HG03571 (cell line): ENCODE measurements around the gene ADARB1.
A peak's percentile ranks its signal among the peaks of the same experiment; 100 is the strongest.

Experiments
- ATAC-seq: cut with Tn5 transposase; IDR thresholded peaks from one replicate; pipeline ENCODE4 v1.9.1; 2021; ENCODE audit not compliant: unreplicated experiment

Gene ADARB1

GRCh38 chr21:45091550-45092322 is 17.4 kb downstream of the ADARB1 start:
- ATAC-seq, result no peak

- no peak for ATAC-seq
Observed at GRCh38 chr21:45093035-45093532, 18.7 kb downstream of the ADARB1 start.

- ATAC-seq, result no peak
Observed at GRCh38 chr21:45094412-45094811, 20.0 kb downstream of the ADARB1 start.

GRCh38 chr21:45095505-45095904 is 21.1 kb downstream of the ADARB1 start:
- ATAC-seq, result no peak

GRCh38 chr21:45096217-45096616 is 21.8 kb downstream of the ADARB1 start:
- ATAC-seq, result no peak

GRCh38 chr21:45097827-45098387 is 23.5 kb downstream of the ADARB1 start:
- ATAC-seq, result no peak

GRCh38 chr21:45098867-45099266 is 24.5 kb downstream of the ADARB1 start:
- ATAC-seq, result no peak

DNA sequence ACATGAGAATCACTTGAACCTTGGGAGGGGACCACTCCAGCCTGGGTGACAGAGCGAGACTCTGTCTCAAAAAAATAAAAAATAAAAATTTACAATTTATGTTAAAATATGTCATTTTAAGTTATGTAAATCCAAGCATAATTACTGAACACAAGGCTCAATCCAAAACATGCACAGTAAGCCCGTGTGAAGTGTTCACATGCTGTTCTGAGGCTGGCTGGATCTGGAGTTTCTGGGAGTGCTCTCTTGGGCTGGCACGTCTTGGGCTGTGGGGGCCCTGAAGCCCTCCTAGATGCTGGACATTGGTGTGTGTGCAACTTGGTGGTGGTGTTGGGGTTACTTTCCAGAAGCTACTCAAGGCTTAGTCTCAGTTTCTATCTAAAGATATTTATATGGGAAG is 25.2 kb downstream of the ADARB1 start:
- no peak for ATAC-seq

- ATAC-seq, result no peak
Observed at GRCh38 chr21:45100866-45101265, 26.5 kb downstream of the ADARB1 start.

DNA sequence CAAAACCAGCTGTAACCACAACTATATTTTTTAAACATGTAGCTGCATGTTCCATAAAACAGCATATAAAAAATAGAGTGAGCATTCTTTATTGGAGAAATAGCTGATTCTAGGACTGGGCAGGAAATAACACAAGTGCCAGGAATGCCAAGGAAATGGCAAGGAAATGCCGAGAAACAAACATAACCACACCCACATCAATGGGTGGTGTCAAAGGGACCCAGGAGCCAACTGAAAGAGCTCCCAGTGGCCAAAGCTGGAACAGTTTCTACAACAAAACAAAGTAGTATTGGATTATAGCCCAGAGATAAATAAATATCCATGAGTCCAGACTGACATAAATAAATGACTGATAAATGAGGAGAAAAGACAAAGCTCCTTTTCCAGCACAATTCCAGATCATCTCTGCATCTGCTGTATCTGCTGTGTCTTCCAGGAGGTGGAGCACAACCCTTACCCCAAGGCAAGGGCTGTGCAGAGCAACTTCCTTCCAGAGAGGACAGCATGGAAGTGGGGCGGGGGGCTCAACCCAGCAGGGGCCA is 28.1 kb downstream of the ADARB1 start:
- no peak for ATAC-seq

- no peak for ATAC-seq
Observed at GRCh38 chr21:45103971-45104520, 29.7 kb downstream of the ADARB1 start.

- ATAC-seq, result no peak
Observed at GRCh38 chr21:45104560-45104959, 30.2 kb downstream of the ADARB1 start.

DNA sequence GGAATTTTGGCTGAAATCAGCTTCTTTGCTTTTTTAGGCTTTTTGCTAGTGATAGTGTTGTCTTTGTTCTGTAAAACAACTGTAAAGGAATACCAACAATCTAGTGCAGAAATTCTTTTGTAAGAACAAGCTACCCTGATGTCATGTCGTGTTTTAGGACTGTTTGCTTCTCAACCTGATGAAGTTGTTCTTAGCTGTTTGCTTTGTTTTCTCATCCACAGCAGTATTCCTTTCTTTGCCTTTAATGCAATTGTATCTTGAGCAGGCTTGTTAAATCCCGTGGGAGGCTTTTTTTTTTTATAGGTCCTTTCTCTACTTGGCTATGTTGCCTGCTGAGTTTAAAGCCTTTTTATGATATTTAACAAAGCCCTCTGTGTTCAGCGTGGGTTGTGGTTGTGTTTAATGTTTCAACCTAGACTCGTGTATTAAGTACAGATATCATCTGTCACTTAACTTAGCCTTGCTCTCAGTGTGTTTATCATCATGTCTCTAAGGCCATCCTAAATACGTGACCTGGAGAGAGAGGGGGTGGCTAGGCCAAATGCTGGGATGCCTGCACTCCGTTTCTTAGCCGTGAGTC is 31.6 kb downstream of the ADARB1 start:
- no peak for ATAC-seq

DNA sequence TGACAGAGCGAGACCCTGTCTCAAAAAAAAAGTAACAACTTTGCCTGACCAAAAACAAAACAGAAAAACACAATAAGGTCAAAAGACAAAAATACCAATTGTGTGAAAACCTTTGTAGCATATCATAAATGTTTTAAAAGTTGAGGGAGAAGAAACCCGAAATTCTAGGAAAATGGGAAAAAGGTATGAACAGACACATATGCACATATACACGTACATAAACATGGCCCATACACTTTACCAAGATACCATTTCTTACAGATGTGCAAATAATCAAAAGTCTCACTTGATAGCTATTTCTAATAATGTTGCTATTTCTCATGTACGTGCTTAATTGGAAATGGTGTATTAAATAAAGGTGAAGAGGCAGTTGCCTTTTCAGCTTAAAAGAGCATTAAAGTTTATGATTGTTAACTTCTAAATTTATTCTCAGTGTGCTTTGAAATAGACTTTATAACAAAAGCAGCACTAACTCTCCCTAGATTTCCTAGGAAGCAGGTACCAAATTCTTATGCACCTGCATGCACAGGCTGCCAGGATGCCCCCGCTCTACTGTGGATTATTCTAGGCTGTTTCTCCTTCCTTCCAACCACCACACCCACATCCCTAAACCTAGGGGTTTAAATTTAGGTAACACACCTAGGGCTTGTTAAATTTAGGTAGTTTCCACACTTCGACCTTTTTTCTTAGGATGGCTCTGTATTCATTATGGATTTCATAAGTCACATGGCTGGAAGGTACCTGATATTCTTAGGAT is 33.8 kb downstream of the ADARB1 start:
- ATAC-seq, result no peak

DNA sequence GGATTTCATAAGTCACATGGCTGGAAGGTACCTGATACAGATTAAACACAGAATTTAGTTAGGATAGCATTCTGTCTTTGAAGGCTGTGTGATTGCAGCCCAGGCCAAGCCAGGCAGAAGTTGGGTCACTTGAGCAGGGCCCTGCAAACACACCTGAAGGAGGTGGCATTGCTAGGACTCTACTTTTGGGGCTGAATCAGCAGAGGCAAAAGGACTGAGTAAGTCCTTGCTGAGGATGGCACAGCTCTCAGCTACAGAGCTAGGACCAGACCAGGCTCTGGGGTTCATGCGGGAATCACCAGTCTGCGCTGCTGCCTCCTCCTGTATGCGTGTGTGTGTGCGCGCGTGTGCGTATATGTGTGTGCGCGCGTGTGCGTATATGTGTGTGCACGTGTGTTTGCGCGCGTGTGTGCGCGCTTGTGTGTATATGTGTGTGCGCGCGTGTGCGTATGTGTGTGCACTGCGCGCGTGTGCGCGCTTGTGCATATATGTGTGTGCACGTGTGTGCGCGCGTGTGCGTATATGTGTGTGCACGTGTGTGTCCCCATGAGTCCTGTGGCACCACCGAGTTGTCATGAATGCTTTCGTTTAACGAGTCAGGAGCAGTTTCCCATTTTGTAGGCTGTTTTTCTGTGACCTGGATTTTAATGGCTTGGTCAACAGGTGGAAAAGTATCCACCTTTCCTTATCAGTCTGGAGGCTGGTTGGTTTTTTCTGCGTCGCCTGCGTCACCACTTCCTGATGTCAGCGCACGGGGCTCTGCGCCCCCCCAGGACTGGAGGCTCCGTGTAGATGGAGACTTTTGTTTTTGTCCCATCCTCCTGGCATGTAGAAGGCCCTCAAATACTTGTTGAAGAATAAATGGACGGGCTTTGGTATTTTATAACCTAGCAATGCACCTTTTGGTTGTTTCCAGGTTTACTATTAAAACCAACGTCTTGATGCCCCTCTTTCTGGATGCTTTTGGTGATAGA is 34.7 kb downstream of the ADARB1 start:
- peak; percentile 7 for ATAC-seq

- peak; percentile 52 for ATAC-seq
Observed at GRCh38 chr21:45109831-45110492, 35.6 kb downstream of the ADARB1 start.

GRCh38 chr21:45110873-45111624 is 36.7 kb downstream of the ADARB1 start:
- ATAC-seq, result no peak

DNA sequence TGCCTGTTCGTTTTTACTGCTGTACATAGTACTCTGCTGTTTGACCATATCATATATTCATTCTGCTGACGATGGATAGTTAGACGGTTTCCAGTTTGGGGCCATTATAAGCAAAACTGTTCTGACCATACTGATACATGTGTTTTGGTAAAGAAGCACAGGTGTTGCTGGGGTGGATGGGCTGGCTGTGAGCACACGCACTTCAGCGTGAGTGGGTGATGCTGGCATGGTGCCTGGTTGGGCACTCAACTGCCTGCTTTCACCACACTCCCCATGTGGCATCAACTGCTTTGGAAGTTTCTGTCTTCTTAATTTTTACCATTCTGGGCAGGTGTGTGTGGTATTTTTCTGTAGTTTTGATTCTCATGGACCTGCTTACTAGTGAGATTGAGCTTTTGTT is 37.3 kb downstream of the ADARB1 start:
- ATAC-seq, result no peak

DNA sequence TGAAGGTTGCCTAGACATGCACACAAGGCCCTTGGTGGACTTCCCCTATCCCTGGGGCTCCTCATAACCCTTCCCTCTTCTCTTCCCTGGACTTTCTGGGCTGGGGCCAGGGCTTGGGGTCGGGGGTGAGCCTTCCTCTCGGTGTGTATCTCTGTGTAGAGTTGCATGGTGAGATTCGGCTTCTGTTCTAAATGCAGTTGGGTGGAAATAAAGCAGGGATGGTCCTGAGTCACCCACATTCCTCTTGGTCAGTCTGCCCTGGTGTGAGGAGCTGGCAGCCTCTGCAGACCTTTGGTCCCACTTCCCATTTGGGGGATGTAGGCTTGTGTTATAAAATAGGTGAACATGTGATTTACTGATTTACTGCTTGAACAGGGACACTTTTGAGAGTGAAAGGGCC is 38.0 kb downstream of the ADARB1 start:
- no peak for ATAC-seq
